MCF 10A (cell line): ENCODE results near the gene B3GNT8. TPM values are rescaled to one million over a fixed set of nuclear protein-coding genes. Genes with fewer than 3 reads are reported as not detected.
A peak's percentile ranks its signal among the peaks of the same experiment; 100 is the strongest.

Experiments used
- BruUV-seq: library from RNA; stranded (reverse); fragments of 400-500 nt; replicated peaks from 2 replicates; lab custom pipeline; 2021; lab: Mats Ljungman, UMichigan
- CTCF ChIA-PET: fragments of 300-600 bp; sonication (Branson Sonifier 250); formaldehyde crosslinking; extraction: SDS; loops from one replicate; lab custom pipeline; 2021; ENCODE audit warnings: antibody characterized with exemption, inconsistent platforms; lab: Yijun Ruan, JAX
- POLR2A ChIA-PET: fragments of 300-600, 350-650 bp; sonication (Branson Sonifier 250); formaldehyde crosslinking; extraction: SDS; loops from one replicate; lab custom pipeline; 2020; ENCODE audit warnings: antibody characterized with exemption, inconsistent platforms; lab: Yijun Ruan, JAX
- DNase-seq: peaks from one replicate; pipeline ENCODE4 v3.0.0-alpha.2; 2018; ENCODE audit not compliant: unreplicated experiment
- H3K27ac Mint-ChIP-seq: one replicate; pipeline ENCODE4 v1.8.0; 2022; ENCODE audit warnings: mild to moderate bottlenecking, low read depth, mixed read lengths; ENCODE audit not compliant: unreplicated experiment
- H3K27me3 Mint-ChIP-seq: one replicate; pipeline ENCODE4 v1.8.0; 2022; ENCODE audit warnings: mixed read lengths; ENCODE audit not compliant: insufficient read depth, unreplicated experiment
- H3K36me3 Mint-ChIP-seq: one replicate; pipeline ENCODE4 v1.8.0; 2022; ENCODE audit warnings: mild to moderate bottlenecking, moderate library complexity, mixed read lengths; ENCODE audit not compliant: insufficient read depth, unreplicated experiment
- H3K4me1 Mint-ChIP-seq: one replicate; pipeline ENCODE4 v1.8.0; 2022; ENCODE audit warnings: mixed read lengths; ENCODE audit not compliant: insufficient read depth, unreplicated experiment
- H3K4me3 Mint-ChIP-seq: one replicate; pipeline ENCODE4 v1.8.0; 2022; ENCODE audit warnings: mild to moderate bottlenecking, moderate library complexity, mixed read lengths; ENCODE audit not compliant: unreplicated experiment
- H3K9me3 Mint-ChIP-seq: one replicate; pipeline ENCODE4 v1.8.0; 2022; ENCODE audit warnings: mixed read lengths; ENCODE audit not compliant: unreplicated experiment
- intact Hi-C: fragments of 100-400 bp; cut with micrococcal nuclease; formaldehyde crosslinking; loops from 2 replicates; pipeline ENCODE4 v1.14.1; 2022
- total RNA-seq: library from RNA; stranded (reverse); gene quantifications from 2 replicates; pipeline ENCODE4 v1.2.3, GENCODE V29; 2022
- TF ChIP-seq, protein P1 (sequence below): fragments of 200-600 bp; IDR thresholded peaks from one replicate; pipeline ENCODE4 v1.8.0; 2022; ENCODE audit warnings: antibody characterized with exemption, mild to moderate bottlenecking; ENCODE audit not compliant: unreplicated experiment

B3GNT8 gene
- total RNA-seq, 1 experiment from 2014 or later: not detected

DNA sequence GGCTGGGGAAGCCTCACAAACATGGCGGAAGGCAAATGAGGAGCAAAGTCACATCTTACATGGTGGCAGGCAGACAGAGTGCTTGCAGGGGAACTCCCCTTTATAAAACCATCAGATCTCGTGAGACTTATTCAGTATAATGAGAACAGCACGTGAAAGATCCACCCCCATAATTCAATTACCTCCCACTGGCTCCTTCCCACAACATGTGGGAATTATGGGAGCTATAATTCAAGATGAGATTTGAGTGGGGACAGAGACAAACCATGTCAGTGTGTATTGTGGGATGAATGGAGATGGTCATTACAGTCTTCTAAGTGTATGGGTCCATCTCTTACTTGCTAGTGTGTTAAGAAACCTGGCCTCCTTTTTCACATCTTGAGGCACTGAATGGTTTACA lies 25.2 kb downstream of the B3GNT8 start:
- intact Hi-C loops: no loop called here
- Mint-ChIP-seq H3K27ac (no peak overlapping the region), H3K4me3 (no peak overlapping the region), H3K9me3 (no peaks in the 10 kb centered on the region), H3K36me3 (peaks cover 5% of the 10 kb centered on the region), H3K4me1 (peaks cover 14% of the 10 kb centered on the region), H3K27me3 (no peaks in the 10 kb centered on the region)
- TF ChIP-seq, protein P1, sequence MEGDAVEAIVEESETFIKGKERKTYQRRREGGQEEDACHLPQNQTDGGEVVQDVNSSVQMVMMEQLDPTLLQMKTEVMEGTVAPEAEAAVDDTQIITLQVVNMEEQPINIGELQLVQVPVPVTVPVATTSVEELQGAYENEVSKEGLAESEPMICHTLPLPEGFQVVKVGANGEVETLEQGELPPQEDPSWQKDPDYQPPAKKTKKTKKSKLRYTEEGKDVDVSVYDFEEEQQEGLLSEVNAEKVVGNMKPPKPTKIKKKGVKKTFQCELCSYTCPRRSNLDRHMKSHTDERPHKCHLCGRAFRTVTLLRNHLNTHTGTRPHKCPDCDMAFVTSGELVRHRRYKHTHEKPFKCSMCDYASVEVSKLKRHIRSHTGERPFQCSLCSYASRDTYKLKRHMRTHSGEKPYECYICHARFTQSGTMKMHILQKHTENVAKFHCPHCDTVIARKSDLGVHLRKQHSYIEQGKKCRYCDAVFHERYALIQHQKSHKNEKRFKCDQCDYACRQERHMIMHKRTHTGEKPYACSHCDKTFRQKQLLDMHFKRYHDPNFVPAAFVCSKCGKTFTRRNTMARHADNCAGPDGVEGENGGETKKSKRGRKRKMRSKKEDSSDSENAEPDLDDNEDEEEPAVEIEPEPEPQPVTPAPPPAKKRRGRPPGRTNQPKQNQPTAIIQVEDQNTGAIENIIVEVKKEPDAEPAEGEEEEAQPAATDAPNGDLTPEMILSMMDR: no peak
- BruUV-seq: no TSS peak
- no peak for DNase-seq
- ChIA-PET CTCF (interaction anchor here (0.6 to 0.7 kb wide), 2 partner anchors 75 to 651 kb away, joined by 3 read pairs; no protein-coding TSS in a partner anchor), POLR2A (interaction anchor here (1.6 kb wide), 1 partner anchor 38 kb away, joined by 4 read pairs; no protein-coding TSS in a partner anchor)

DNA sequence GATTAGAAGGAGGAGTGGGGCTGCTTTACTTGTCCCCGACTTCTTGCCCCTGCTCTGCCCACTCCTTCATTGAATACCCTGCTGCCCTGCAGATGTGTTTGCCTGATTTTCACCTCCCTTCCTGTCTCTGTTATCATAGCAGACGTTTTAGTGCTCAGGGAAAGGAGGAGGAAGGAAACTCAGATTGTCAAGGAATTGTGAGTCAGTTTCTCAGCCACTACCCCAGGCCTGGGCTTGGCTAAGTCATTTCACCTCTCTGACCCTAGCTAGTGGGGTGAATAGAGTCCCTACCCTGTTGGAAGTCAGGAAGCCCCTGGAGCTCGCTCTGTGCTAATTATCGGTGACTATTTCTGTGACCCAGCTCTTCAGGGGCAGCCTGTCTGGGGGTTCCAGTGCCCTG lies 25.7 kb downstream of the B3GNT8 start:
- intact Hi-C loops: no loop called here
- Mint-ChIP-seq H3K36me3 (peaks cover 5% of the 10 kb centered on the region), H3K4me3 (no peak overlapping the region), H3K27ac (no peak overlapping the region), H3K27me3 (no peaks in the 10 kb centered on the region), H3K4me1 (peaks cover 14% of the 10 kb centered on the region), H3K9me3 (no peaks in the 10 kb centered on the region)
- no peak for DNase-seq
- POLR2A ChIA-PET: no interaction called here
- no TSS peak for BruUV-seq
- CTCF ChIA-PET: interaction anchor here (0.6 kb wide), 1 partner anchor 651 kb away, joined by 3 read pairs; no protein-coding TSS in a partner anchor
- TF ChIP-seq, protein P1: no peak

DNA sequence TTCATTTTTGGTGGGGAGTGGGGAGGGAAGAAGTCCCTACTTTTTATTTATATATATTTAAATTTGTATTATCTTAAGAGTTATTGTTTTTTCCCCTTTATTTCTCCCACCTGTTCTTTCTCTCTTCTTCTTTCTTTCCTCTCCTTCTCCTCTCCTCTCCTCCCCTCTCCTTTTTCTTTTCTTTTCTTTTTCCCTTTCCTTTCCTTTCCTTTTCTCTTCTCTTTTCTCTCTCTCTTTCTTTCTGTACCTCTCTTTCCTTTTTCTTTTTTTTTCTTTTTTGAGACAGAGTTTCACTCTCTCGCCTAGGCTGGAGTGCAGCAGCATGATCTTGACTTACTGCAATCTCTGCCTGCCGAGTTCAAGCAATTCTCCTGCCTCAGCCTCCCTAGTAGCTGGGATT lies 27.6 kb downstream of the B3GNT8 start:
- TF ChIP-seq, protein P1: no peak
- intact Hi-C loops: loop anchor here (5.0 kb wide), 1 partner anchor 47 kb away; the partner anchor contains the start of gene TGFB1
- Mint-ChIP-seq H3K4me1 (peaks cover 25% of the 10 kb centered on the region), H3K27me3 (no peaks in the 10 kb centered on the region), H3K4me3 (peak overlapping the region; percentile 62), H3K36me3 (peaks cover 16% of the 10 kb centered on the region), H3K9me3 (no peaks in the 10 kb centered on the region), H3K27ac (no peak overlapping the region)
- ChIA-PET POLR2A (interaction anchor here (0.7 to 2.6 kb wide), 4 partner anchors 10 to 103 kb away, joined by 3 to 19 read pairs (median 10); partner anchors contain the start of gene B9D2), CTCF (interaction anchor here (0.7 kb wide), 1 partner anchor 10 kb away, joined by 3 read pairs; no protein-coding TSS in a partner anchor)
- BruUV-seq: no TSS peak
- no peak for DNase-seq

DNA sequence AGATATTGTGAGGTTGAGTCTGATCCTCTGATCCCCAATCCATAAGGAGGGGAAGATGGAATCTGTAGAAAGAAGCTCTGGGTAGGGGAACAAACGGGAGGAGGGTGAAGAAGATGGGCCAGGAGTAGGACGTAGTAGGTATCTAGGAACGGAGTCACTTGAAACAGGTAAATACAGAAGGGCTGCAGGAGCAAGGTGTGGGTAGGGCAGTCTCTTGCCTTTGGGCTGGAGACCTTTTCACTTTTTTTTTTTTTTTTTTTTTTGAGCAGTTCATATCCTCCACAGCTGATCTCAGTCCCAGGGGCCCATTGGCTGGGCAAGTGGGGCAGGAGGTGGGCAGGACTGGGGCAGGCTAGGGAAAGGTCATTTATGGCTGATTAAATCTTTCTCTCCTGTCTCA lies 28.1 kb downstream of the B3GNT8 start:
- H3K9me3 Mint-ChIP-seq: no peaks in the 10 kb centered on the region
- CTCF ChIA-PET: interaction anchor here (1.0 kb wide), 1 partner anchor 32 kb away, joined by 3 read pairs; no protein-coding TSS in a partner anchor
- no TSS peak for BruUV-seq
- peak overlapping the region; percentile 99 for H3K27ac Mint-ChIP-seq
- H3K4me3 Mint-ChIP-seq: peak overlapping the region; percentile 99
- peaks cover 17% of the 10 kb centered on the region for H3K36me3 Mint-ChIP-seq
- POLR2A ChIA-PET: interaction anchor here (1.6 to 2.6 kb wide), 4 partner anchors 10 to 72 kb away, joined by 8 to 19 read pairs (median 12); partner anchors contain the start of genes B9D2 and DMAC2
- intact Hi-C loops: loop anchor here (5.0 kb wide), 1 partner anchor 47 kb away; the partner anchor contains the start of gene TGFB1
- TF ChIP-seq, protein P1: no peak
- DNase-seq: no peak
- H3K27me3 Mint-ChIP-seq: no peaks in the 10 kb centered on the region
- H3K4me1 Mint-ChIP-seq: peaks cover 25% of the 10 kb centered on the region
